GM23338 (cell line): ENCODE measurements around the gene AGBL5. TPM values are rescaled to one million over a fixed set of nuclear protein-coding genes. Genes with fewer than 3 reads are reported as not detected.

Source experiments
- ATAC-seq: fragments of 200-7000 bp; cut with Tn5 transposase; 3 replicates; pipeline ENCODE4 v1.9.1; 2020
- DNase-seq: peaks from one replicate; pipeline ENCODE4 v3.0.0-alpha.2; 2015; ENCODE audit warnings: low spot score
- H2AFZ ChIP-seq: fragments of 200-600 bp; sonication (generic); 2 replicates; pipeline ENCODE4 v1.8.0; 2016; ENCODE audit warnings: antibody characterized with exemption, mild to moderate bottlenecking, moderate library complexity
- H3F3A ChIP-seq: fragments of 200-600 bp; sonication (generic); replicated peaks from 2 replicates; pipeline ENCODE4 v1.8.0; 2017; ENCODE audit warnings: antibody characterized with exemption, mixed run types, low read depth
- H3K27ac ChIP-seq: fragments of 200-600 bp; sonication (generic); 2 replicates; pipeline ENCODE4 v1.6.1; 2016; ENCODE audit warnings: low read depth
- H3K27me3 ChIP-seq: fragments of 200-600 bp; sonication (generic); 2 replicates; pipeline ENCODE4 v1.8.0; 2016; ENCODE audit warnings: mild to moderate bottlenecking, mixed run types, moderate library complexity; ENCODE audit not compliant: insufficient read depth
- H3K36me3 ChIP-seq: fragments of 200-600 bp; sonication (generic); 2 replicates; pipeline ENCODE4 v1.8.0; 2016; ENCODE audit warnings: mild to moderate bottlenecking; ENCODE audit not compliant: insufficient read depth
- H3K4me1 ChIP-seq: fragments of 200-600 bp; sonication (generic); 2 replicates; pipeline ENCODE4 v1.8.0; 2016; ENCODE audit warnings: mild to moderate bottlenecking, moderate library complexity; ENCODE audit not compliant: insufficient read depth
- H3K4me2 ChIP-seq: fragments of 200-600 bp; sonication (generic); 2 replicates; pipeline ENCODE4 v1.7.1; 2017; ENCODE audit warnings: mixed run types
- H3K4me3 ChIP-seq: fragments of 200-600 bp; sonication (generic); 2 replicates; pipeline ENCODE4 v1.6.1; 2016; ENCODE audit warnings: mixed run types
- H3K79me2 ChIP-seq: fragments of 200-600 bp; sonication (generic); replicated peaks from 2 replicates; pipeline ENCODE4 v1.8.0; 2017; ENCODE audit warnings: mild to moderate bottlenecking; ENCODE audit not compliant: insufficient read depth
- H3K9me2 ChIP-seq: fragments of 200-600 bp; sonication (generic); 2 replicates; pipeline ENCODE4 v1.8.0; 2017; ENCODE audit not compliant: insufficient read depth
- H4K20me1 ChIP-seq: fragments of 200-600 bp; sonication (generic); replicated peaks from 2 replicates; pipeline ENCODE4 v1.8.0; 2017; ENCODE audit warnings: mild to moderate bottlenecking; ENCODE audit not compliant: insufficient read depth
- H3K27ac Mint-ChIP-seq: 2 replicates; pipeline ENCODE4 v1.8.0; 2020; ENCODE audit warnings: inconsistent platforms, mild to moderate bottlenecking, moderate library complexity, mixed read lengths
- H3K27me3 Mint-ChIP-seq: 3 replicates; pipeline ENCODE4 v1.8.0; 2022; ENCODE audit warnings: low read depth, mild to moderate bottlenecking, moderate library complexity, mixed read lengths, inconsistent platforms; ENCODE audit not compliant: insufficient read depth, poor library complexity
- H3K36me3 Mint-ChIP-seq: 3 replicates; pipeline ENCODE4 v1.8.0; 2021; ENCODE audit warnings: low read depth, mild to moderate bottlenecking, inconsistent platforms, moderate library complexity, mixed read lengths
- H3K4me1 Mint-ChIP-seq: 3 replicates; pipeline ENCODE4 v1.8.0; 2020; ENCODE audit warnings: mild to moderate bottlenecking, inconsistent platforms, mixed read lengths
- H3K4me3 Mint-ChIP-seq: 3 replicates; pipeline ENCODE4 v1.8.0; 2021; ENCODE audit warnings: moderate library complexity, mild to moderate bottlenecking, inconsistent platforms, mixed read lengths
- H3K9me3 Mint-ChIP-seq: 3 replicates; pipeline ENCODE4 v1.8.0; 2020; ENCODE audit warnings: moderate library complexity, mild to moderate bottlenecking, inconsistent platforms, mixed read lengths
- EZH2 ChIP-seq: fragments of 200-600 bp; sonication (generic); IDR thresholded peaks from one replicate; pipeline ENCODE4 v1.8.0; 2017; ENCODE audit warnings: antibody characterized with exemption, mild to moderate bottlenecking, low read depth; ENCODE audit not compliant: unreplicated experiment
- EZH2phosphoT487 ChIP-seq: fragments of 200-600 bp; sonication (generic); IDR thresholded peaks from one replicate; pipeline ENCODE4 v1.8.1; 2018; ENCODE audit warnings: antibody characterized with exemption; ENCODE audit not compliant: unreplicated experiment
- POLR2AphosphoS5 ChIP-seq: IDR thresholded peaks from 2 replicates; pipeline ENCODE4 v1.6.1; 2016; ENCODE audit warnings: antibody characterized with exemption, low read depth
- REST ChIP-seq: IDR thresholded peaks from one replicate; pipeline ENCODE4 v1.6.1; 2018; ENCODE audit warnings: antibody characterized with exemption; ENCODE audit not compliant: unreplicated experiment
- STAT1 ChIP-seq: IDR thresholded peaks from one replicate; pipeline ENCODE4 v1.6.1; 2016; ENCODE audit warnings: antibody characterized with exemption; ENCODE audit not compliant: unreplicated experiment
- ZNF331 ChIP-seq: fragments of 250-450 bp; sonication (Bioruptor Pico); IDR thresholded peaks from 2 replicates; pipeline ENCODE4 v1.5.0; 2020; ENCODE audit warnings: low read depth, mild to moderate bottlenecking, moderate library complexity
- ZNF462 ChIP-seq: fragments of 250-450 bp; sonication (Bioruptor Pico); IDR thresholded peaks from 2 replicates; pipeline ENCODE4 v1.5.0; 2020; ENCODE audit warnings: mild to moderate bottlenecking, moderate library complexity
- polyA plus RNA-seq: library from polyadenylated mRNA; unstranded; fragments of >200 nt; fragmentation: Nextera tagmentation; extraction: Ambion mirVana; gene quantifications from 2 replicates; pipeline ENCODE4 v1.2.1, GENCODE V29; 2016
- total RNA-seq: library from RNA; depleted of rRNA; stranded (reverse); fragments of >200 nt; shearing (Covaris generic); gene quantifications from 2 replicates; pipeline ENCODE4 v1.2.3, GENCODE V29; 2014

The AGBL5 gene
- total and polyA plus RNA-seq, 2 experiments from 2014 or later = 17.9 to 31.3 TPM

- TF ChIP-seq REST = no peak
- no peak for TF ChIP-seq ZNF462 (CRISPR knock-in tag)
Observed at GRCh38 chr2:27007416-27008374, 43.8 kb upstream of the AGBL5 start (continued).

GRCh38 chr2:27008678-27009077 lies 42.8 kb upstream of the AGBL5 start:
- no peak overlapping the region for H3K27ac Mint-ChIP-seq
- peaks cover 3% of the 10 kb centered on the region; the same call in 1 of the 3 replicates for H3K4me1 Mint-ChIP-seq
- no peak overlapping the region for H3K27ac ChIP-seq
- no peaks in the 10 kb centered on the region for H3F3A ChIP-seq
- no peaks in the 10 kb centered on the region for H3K36me3 ChIP-seq
- ATAC-seq (no peak), DNase-seq (no peak)
- no peaks in the 10 kb centered on the region for H3K9me2 ChIP-seq
- H4K20me1 ChIP-seq = 0 out of 2 replicates have a peak, but pooled peaks cover 3% of the 10 kb centered on the region
- peaks cover 18% of the 10 kb centered on the region for H3K9me3 Mint-ChIP-seq
- no peak overlapping the region for H3K4me3 ChIP-seq
- no peak overlapping the region for H3K4me3 Mint-ChIP-seq
- no peak overlapping the region for H3K4me2 ChIP-seq
- no peaks in the 10 kb centered on the region for H3K27me3 ChIP-seq
- H3K27me3 Mint-ChIP-seq = peaks cover 1% of the 10 kb centered on the region
- H3K36me3 Mint-ChIP-seq = peaks cover 16% of the 10 kb centered on the region
- H3K79me2 ChIP-seq = no peaks in the 10 kb centered on the region
- no peak overlapping the region for H2AFZ ChIP-seq
- H3K4me1 ChIP-seq = no peaks in the 10 kb centered on the region
- TF ChIP-seq POLR2AphosphoS5 = no peak
- no peak for TF ChIP-seq REST
- TF ChIP-seq EZH2 = no peak
- no peak for TF ChIP-seq ZNF331 (CRISPR knock-in tag)
- TF ChIP-seq EZH2phosphoT487 = no peak
- TF ChIP-seq STAT1 = no peak
